ENCODE data around the gene RAD51B.
A peak's percentile ranks its signal among the peaks of the same experiment; 100 is the strongest.

Gene RAD51B

GRCh38 chr14:68349900-68350629 is 530.5 kb downstream of the RAD51B start:
- DNase-seq, result no peak

- DNase-seq, result no peak
These were observed 535.8 kb downstream of the RAD51B start for GRCh38 chr14:68355415-68355814.

- no peak for DNase-seq
These were observed 538.2 kb downstream of the RAD51B start for GRCh38 chr14:68357777-68358176.

DNA sequence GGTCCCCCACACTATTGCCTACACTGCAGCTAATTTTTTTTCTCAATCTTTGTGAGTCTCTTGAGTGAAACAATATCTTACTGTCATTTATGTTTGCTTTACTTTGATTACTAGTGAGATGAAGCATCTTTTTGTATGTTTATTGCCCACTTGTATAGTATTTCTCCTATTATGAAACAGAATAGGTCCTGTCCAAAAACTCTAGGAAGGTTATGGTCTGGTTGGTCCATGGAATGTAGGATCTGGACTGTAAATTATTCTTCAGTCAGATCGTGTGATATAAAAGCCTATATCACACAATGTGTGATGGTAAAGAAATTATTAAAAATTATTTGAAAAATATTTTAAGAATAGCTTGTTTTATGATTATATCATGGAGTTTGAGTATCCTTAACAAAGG is 538.9 kb downstream of the RAD51B start:
- DNase-seq, result no peak

GRCh38 chr14:68359022-68359836 is 539.6 kb downstream of the RAD51B start:
- peak in 8 of 58 donors; percentile 12 to 69 (median 18) for DNase-seq

- DNase-seq, result peak in 14 of 58 donors; percentile 11 to 60 (median 22)
These were observed 540.4 kb downstream of the RAD51B start for GRCh38 chr14:68359837-68360552.

GRCh38 chr14:68361231-68361630 is 541.7 kb downstream of the RAD51B start:
- no peak for DNase-seq

DNA sequence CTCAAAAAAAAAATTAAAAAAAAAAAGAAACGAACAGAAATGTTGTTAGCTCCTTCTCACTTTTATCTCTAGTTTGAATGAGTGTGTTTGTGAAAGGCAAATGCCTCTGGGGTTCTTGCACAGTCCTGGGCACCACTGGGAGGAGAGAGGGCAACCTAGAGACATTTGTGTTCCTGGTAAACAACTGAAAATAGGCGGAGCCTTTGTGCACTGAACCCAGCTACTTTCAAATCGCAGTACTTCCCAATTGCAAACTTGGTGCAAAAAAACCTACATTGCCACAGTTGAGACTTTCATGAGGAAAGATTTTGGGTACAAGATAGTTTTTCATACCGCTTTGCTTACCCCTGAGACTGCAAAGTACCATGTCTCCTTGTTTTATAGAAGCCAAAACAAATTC is 543.3 kb downstream of the RAD51B start:
- peak in 1 of 58 donors; percentile 3 for DNase-seq

DNA sequence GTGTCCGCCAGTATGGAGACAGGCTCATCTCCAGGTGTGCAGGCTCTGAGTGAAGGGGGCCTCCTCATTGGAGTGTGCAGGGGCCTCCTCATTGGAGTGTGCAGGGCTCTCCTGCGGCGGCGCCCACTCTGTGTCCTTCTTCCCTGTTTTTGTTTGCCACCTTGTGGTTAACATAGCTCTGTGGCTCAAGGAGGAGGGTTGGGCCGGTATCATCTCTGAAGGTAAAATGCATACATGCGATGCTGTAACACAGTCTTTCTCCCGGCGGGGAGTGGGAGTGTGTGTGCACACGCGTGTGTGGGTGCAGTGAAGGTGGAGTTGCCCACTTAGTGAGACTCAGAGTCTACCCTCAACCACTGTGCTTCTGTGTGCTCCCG is 543.9 kb downstream of the RAD51B start:
- no peak for DNase-seq

- peak in 46 of 58 donors; percentile 9 to 80 (median 44) for DNase-seq
These were observed 544.5 kb downstream of the RAD51B start for GRCh38 chr14:68363843-68364767.

- DNase-seq, result no peak
These were observed 545.2 kb downstream of the RAD51B start for GRCh38 chr14:68364792-68365192.

DNA sequence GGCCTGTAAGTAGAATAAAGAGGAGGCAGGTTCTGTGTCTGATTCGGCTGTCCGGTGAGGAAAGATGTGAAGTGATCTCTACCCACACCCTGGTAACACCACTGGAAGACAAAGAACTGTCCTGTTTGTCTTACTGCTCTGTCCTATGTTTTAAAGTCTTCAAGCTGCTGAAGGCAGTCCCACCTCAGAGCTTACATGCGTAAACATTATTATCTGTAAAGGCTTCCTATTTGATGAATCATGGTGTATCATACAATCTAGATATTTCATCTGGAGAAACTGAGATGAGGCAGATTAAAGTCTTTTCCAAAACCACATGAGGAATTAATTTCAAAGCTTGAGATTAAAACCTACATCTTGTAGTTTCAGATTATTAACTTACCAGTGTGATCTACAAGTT is 545.6 kb downstream of the RAD51B start:
- no peak for DNase-seq

GRCh38 chr14:68366656-68367055 is 547.1 kb downstream of the RAD51B start:
- DNase-seq, result no peak

GRCh38 chr14:68367536-68367935 is 548.0 kb downstream of the RAD51B start:
- no peak for DNase-seq

- DNase-seq, result no peak
These were observed 549.3 kb downstream of the RAD51B start for GRCh38 chr14:68368850-68369249.

DNA sequence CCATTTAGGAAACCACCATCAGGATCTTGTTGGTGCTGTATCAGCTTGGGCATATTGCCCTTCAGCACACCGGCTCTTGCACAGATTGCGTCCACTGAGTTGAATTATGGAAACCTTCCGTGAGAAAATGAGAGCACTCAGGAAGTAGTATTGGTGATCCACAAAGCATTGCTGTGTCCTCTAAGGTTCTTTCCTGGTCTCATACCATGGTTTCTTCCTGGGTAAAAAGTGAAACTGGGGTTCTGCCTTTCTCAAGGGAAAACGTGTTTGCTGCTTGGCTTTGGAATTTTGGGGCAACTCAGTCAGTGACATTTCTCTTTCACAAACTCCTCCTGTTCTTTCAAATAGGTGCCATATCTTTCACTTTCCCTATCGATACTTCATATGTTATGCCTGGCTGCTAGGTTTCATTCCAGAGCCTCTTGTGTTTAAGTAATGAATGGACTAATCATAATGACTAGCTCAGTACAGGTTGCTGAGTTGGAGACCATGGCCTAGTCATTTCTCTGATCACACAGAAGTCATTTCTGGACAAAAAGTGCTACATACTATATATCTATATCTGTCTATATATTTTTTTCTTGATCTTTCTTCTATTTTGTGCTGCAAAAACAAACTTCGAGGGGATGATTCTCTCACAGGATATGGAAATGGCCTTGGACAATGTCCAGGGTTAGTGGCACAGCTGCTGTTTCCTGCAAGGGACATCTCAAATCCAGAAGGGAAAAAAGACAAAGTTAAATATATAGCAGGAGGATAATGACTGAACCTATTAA is 549.9 kb downstream of the RAD51B start:
- no peak for DNase-seq

- DNase-seq, result no peak
These were observed 550.4 kb downstream of the RAD51B start for GRCh38 chr14:68370057-68370360.

- no peak for DNase-seq
These were observed 552.8 kb downstream of the RAD51B start for GRCh38 chr14:68372368-68372767.

DNA sequence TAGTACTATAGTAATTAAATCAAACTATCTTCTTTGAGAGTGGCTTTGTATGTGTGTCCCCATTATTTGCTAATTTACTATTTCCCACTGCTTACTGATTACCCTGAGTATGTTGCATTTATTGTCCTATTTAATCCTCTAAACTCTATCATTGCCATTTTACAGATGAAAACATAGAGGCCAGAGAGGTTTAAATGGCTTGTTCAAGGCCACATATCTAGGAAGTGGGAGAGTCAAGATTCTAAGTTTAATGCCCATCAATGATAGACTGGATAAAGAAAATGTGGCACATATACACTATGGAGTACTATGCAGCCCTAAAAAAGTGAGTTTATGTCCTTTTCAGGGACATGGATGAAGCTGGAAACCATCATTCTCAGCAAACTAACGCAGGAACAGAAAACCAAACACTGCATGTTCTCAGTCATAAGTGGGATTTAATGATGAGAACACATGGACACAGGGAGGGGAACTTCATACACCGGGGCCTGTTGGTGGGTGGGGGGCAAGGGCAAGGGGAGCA is 553.6 kb downstream of the RAD51B start:
- no peak for DNase-seq

DNA sequence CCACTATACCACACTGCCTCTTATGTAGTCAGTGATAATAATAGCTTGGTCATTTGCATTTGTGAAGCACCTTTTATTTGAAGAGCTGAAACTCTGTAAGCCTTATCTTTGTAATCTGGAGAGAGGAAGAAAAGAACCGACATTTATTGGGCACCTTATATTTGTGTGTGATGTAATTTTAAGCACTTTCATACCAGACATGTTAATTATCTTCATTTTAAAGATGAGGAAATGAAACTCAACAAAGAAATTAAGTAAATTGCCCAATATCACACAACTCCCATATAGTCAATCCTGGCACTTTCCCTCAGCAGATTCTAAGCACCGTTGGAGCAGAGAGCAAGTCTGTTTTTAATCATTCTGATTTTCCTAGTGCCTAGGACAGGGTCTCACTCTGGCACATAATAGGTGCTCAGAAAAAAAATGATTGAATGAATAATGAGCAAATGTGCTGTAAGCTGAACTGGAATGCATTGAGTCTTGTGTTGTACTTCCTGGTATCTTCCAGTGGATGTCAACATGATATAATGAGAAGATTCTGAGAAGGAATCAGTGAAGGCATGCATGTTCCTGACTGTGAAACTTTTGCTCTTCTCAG is 554.4 kb downstream of the RAD51B start:
- DNase-seq, result no peak
